Measurements from ENCODE around the gene CAPZB. TPM values are rescaled to one million over a fixed set of nuclear protein-coding genes. Genes with fewer than 3 reads are reported as not detected.

Gene CAPZB
- total and polyA plus RNA-seq, 7 donors = 128 to 454 (median 214) TPM

DNA sequence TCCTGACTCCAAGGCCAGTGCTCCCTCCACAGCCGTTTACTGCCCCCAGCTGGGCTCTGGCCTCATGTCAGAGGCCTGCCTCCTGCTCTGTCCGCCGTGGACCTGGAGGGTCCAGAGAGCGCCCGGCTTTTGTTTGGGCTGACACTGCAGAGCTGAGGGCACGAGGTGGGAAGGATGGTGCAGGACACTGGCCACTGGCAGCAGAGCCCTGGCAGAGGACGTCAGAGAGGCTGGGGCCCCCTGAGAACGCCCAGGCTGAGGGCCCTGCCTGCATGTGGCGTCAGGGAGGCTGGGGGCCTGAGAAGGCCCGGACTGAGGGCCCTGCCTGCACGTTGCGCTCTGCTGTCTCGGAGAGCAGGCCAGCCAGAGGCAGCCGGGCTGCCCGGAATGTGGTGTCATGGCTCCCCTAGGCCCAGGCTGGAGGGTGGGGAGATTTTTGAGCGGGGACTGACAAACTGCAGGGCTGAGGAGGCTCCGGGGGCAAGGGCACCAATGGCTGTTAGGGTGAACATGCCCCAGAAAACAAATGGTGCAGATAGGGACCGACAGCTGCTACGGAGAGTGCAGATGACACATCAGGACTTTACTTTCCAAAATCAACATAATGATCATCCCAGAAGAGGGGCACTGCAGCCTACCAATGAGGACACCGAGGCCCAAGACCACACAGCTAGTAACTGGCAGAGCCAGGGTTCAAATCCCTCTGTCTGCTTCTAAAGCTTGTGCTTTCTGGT, 141.6 kb downstream of the CAPZB start:
- TF ChIP-seq, protein P1, sequence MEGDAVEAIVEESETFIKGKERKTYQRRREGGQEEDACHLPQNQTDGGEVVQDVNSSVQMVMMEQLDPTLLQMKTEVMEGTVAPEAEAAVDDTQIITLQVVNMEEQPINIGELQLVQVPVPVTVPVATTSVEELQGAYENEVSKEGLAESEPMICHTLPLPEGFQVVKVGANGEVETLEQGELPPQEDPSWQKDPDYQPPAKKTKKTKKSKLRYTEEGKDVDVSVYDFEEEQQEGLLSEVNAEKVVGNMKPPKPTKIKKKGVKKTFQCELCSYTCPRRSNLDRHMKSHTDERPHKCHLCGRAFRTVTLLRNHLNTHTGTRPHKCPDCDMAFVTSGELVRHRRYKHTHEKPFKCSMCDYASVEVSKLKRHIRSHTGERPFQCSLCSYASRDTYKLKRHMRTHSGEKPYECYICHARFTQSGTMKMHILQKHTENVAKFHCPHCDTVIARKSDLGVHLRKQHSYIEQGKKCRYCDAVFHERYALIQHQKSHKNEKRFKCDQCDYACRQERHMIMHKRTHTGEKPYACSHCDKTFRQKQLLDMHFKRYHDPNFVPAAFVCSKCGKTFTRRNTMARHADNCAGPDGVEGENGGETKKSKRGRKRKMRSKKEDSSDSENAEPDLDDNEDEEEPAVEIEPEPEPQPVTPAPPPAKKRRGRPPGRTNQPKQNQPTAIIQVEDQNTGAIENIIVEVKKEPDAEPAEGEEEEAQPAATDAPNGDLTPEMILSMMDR (IDR thresholded peaks at IDR 0.05) = no peak
- TF ChIP-seq POLR2AphosphoS5 (IDR thresholded peaks at IDR 0.05) = no peak
- no peak for TF ChIP-seq POLR2A (IDR thresholded peaks at IDR 0.05)
- TF ChIP-seq EP300 (IDR thresholded peaks at IDR 0.05) = no peak
- Histone ChIP-seq H3K36me3 (peaks cover 18 to 63% (median 33%) of the 10 kb centered on the region in 4 donors), H3K9me3 (no peaks in the 10 kb centered on the region), H3K27me3 (no peaks in the 10 kb centered on the region), H3K4me3 (no peak overlapping the region), H3K4me1 (peaks cover 0 to 34% (median 24%) of the 10 kb centered on the region in 4 donors), H3K27ac (peak overlapping the region in 2 of 4 donors; percentile 26 to 60)
- no peak for DNase-seq
- 91 to 94% methylated on average over 20 of the region's 20 CpGs for WGBS, 2 donors
- intact Hi-C loops (cut with DNase I) = loop anchor here (2.0 kb wide), 2 partner anchors 143 to 307 kb away; no protein-coding TSS in a partner anchor

DNA sequence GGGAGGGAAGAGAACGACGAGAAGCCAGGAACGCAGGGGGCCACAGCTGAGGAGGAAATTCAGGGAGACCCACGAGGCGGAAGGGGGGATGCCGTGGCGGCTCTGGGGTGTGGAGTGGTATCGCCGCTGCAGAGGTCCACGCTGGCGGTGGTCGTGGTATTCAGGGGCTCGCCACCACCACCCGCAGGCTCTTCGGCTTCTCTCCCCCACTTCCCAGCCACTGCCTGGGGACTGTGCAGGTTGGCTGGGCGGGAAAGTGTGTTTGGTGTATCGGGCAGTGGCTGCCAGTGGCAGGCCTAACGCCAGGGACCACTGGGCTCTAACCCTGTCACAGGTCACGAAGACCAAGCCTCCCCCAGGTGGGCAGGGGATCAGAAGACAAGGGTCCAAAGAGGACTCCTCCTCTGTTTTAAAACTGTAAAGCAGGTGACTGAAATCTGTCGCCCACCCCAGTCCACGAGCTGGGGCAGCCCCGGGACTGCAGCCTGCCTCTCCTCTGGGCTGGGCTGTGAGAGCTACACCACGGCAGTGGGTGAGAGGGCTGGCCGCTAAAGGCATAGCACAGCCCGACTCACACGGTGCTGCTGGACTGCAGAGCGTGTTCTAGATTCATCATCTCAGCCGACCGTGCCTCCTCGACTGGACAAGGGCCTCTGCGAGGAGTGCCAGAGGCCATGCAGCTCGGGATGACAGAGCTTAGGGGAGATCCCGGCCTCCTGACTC, 142.3 kb downstream of the CAPZB start:
- no peak for TF ChIP-seq POLR2AphosphoS5 (IDR thresholded peaks at IDR 0.05)
- TF ChIP-seq EP300 (IDR thresholded peaks at IDR 0.05) = no peak
- TF ChIP-seq, protein P1 (IDR thresholded peaks at IDR 0.05) = no peak
- no peak for TF ChIP-seq POLR2A (IDR thresholded peaks at IDR 0.05)
- intact Hi-C loops (cut with DNase I) = no loop called here

DNA sequence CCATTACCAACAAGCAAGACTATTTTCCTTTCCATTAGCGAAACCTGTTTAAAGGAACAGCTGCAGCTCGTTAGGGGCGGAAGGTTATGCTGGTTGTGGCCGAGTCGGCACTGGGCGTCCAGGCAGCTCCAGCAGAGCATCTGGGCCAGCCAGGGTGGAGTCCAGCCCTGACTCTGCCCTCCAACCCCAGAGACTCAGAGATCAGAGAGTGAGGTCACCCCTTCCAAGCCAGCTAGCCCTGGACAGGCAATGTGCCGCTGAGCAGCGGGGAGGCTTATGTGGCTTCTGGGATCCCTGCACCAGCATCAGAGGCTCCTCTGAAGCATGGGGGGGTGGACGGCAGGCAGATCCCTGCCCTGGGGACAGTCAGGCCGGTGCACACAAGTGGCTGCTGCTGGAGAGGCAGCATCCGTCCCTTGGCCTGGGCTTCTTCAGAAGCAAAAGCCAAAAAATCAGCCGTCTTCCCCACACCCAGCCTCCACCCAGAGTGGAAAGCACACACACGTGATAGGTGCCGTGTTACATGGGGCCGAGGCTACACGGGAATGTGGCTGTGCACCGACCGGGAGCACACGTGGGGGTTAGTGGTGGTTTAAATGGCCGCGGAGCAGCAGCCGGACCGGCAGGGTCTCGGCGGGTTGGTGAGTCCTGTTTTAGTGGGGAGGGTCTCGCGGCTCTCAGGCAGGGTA, 143.1 kb downstream of the CAPZB start:
- no peak for TF ChIP-seq POLR2A (IDR thresholded peaks at IDR 0.05)
- peak in 1 of 4 donors; percentile 2 for TF ChIP-seq POLR2AphosphoS5 (IDR thresholded peaks at IDR 0.05)
- no peak for TF ChIP-seq EP300 (IDR thresholded peaks at IDR 0.05)
- TF ChIP-seq, protein P1 (IDR thresholded peaks at IDR 0.05) = no peak
- 91 to 93% methylated on average over 27 of the region's 27 CpGs for WGBS, 2 donors
- Histone ChIP-seq H3K4me3 (no peak overlapping the region), H3K27ac (peak overlapping the region; percentile 38 to 60 (median 56)), H3K4me1 (peaks cover 0 to 24% (median 12%) of the 10 kb centered on the region in 4 donors), H3K36me3 (peaks cover 18 to 72% (median 38%) of the 10 kb centered on the region in 4 donors), H3K27me3 (no peaks in the 10 kb centered on the region), H3K9me3 (no peaks in the 10 kb centered on the region)
- intact Hi-C loops (cut with DNase I) = no loop called here
- no peak for DNase-seq

More for the DNA sequence above, 142.3 kb downstream of the CAPZB start:
- no peak for DNase-seq
- Histone ChIP-seq H3K4me3 (no peak overlapping the region), H3K27ac (peak overlapping the region in 2 of 4 donors; percentile 56 to 60), H3K27me3 (no peaks in the 10 kb centered on the region), H3K36me3 (peaks cover 18 to 70% (median 36%) of the 10 kb centered on the region in 4 donors), H3K9me3 (no peaks in the 10 kb centered on the region), H3K4me1 (peaks cover 0 to 31% (median 16%) of the 10 kb centered on the region in 4 donors)
- 88 to 91% methylated on average over 33 of the region's 33 CpGs for WGBS, 2 donors

- TF ChIP-seq POLR2A (IDR thresholded peaks at IDR 0.05) (no peak), POLR2AphosphoS5 (IDR thresholded peaks at IDR 0.05) (no peak)
- TF ChIP-seq, protein P1 (IDR thresholded peaks at IDR 0.05) = peak; percentile 69 to 91 (median 82)
- WGBS, 2 donors = 60 to 66% methylated on average over 25 of the region's 25 CpGs
- Histone ChIP-seq H3K9me3 (no peaks in the 10 kb centered on the region), H3K27ac (peak overlapping the region; percentile 38 to 60 (median 56)), H3K4me3 (no peak overlapping the region), H3K36me3 (peaks cover 18 to 72% (median 38%) of the 10 kb centered on the region in 4 donors), H3K4me1 (peaks cover 0 to 23% (median 11%) of the 10 kb centered on the region in 4 donors), H3K27me3 (no peaks in the 10 kb centered on the region)
- intact Hi-C loops (cut with DNase I) = no loop called here
- peak; percentile 84 for DNase-seq
Observed at GRCh38 chr1:19341201-19342061, 143.9 kb downstream of the CAPZB start.

Data from sigmoid colon (tissue), 7 donors.